Right lobe of liver (tissue), 6 donors: ENCODE data around the gene SNX11. TPM values are rescaled to one million over a fixed set of nuclear protein-coding genes. Genes with fewer than 3 reads are reported as not detected.

Experiments used
- ATAC-seq, 4 donors: fragments of 200-7000 bp; cut with Tn5 transposase; one replicate each; pipeline ENCODE4 v1.9.1; 2020; ENCODE audit warnings: mild to moderate bottlenecking in 4 of 4, moderate library complexity in 4 of 4
- DNase-seq, 3 donors: peaks; one replicate each; pipeline ENCODE4 v3.0.0-alpha.2; 2020
- H3K27ac ChIP-seq, 3 donors: fragments of 200-600 bp; one replicate each; pipeline ENCODE4 v1.8.0; 2022
- H3K27me3 ChIP-seq, 2 donors: fragments of 200-600 bp; one replicate each; pipeline ENCODE4 v1.8.0; 2022
- H3K36me3 ChIP-seq, 4 donors: fragments of 200-600 bp; sonication (generic) in 1 of 4; one replicate each; pipeline versions ENCODE4 v1.5.1 to v1.8.0; 2017 to 2022; ENCODE audit warnings: control low read depth in 1 of 4
- H3K4me1 ChIP-seq, 4 donors: fragments of 200-600 bp; sonication (generic) in 1 of 4; one replicate each; pipeline versions ENCODE4 v1.5.1 to v1.8.0; 2017 to 2022; ENCODE audit warnings: control low read depth in 1 of 4
- H3K4me3 ChIP-seq, 3 donors: fragments of 200-600 bp; one replicate each; pipeline ENCODE4 v1.8.0; 2022
- H3K9me3 ChIP-seq, 4 donors: fragments of 200-600 bp; sonication (generic) in 1 of 4; one replicate each; pipeline versions ENCODE4 v1.5.1 to v1.8.0; 2017 to 2022; ENCODE audit warnings: control low read depth in 1 of 4
- POLR2A ChIP-seq: fragments of 450-650 bp; IDR thresholded peaks from one replicate; pipeline ENCODE4 v1.6.1; 2017; ENCODE audit warnings: antibody characterized with exemption, mild to moderate bottlenecking
- WGBS: methylation state at CpG from one replicate; pipeline ENCODE4 v1.1.6; 2018; ENCODE audit warnings: low coverage, low lambda C conversion rate; ENCODE audit not compliant: insufficient coverage; ENCODE audit errors: missing lambda C conversion rate; 5-methylcytosine and 5-hydroxymethylcytosine counted together
- intact Hi-C, 2 donors: fragments of 100-400 bp; cut with DNase I; formaldehyde crosslinking; loops; one replicate each; pipeline versions ENCODE4 v1.11.2 to v1.14.1; 2022
- total RNA-seq, 6 experiments: library from RNA; depleted of rRNA in 2 of 6; stranded (reverse); fragments of >200 nt in 2 of 6; fragmentation: NEBNext Ultra II Directional in 3 of 6; extraction: Animal tissue kit (Norgen Biotek cat#: 25700) in 3 of 6; gene quantifications; one replicate each; pipeline versions ENCODE4 v1.1.0 to v1.2.4, GENCODE V29; 2016 to 2023
- TF ChIP-seq, protein P1 (sequence below), 4 donors: fragments of 200-600 bp in 3 of 4; fragments of 450-650 bp in 1 of 4; IDR thresholded peaks; one replicate each; pipeline versions ENCODE4 v1.5.1 to v1.8.0; 2016 to 2022; ENCODE audit warnings: antibody characterized with exemption in 4 of 4, mild to moderate bottlenecking in 2 of 4
- donor health status: DM: no; HTN: yes; CAD: no.
- donor health status: DM: no; HTN: no; CAD: no.
- donor health status: DM: no; HTN: no; CAD: no.
- donor health status: DM: no; HTN: yes; CAD: no.
- donor health status: DM: no; HTN: yes; CAD: no.

The SNX11 gene
- total RNA-seq, 6 experiments from 2014 or later: 7.2 to 11.7 (median 9.2) TPM

DNA sequence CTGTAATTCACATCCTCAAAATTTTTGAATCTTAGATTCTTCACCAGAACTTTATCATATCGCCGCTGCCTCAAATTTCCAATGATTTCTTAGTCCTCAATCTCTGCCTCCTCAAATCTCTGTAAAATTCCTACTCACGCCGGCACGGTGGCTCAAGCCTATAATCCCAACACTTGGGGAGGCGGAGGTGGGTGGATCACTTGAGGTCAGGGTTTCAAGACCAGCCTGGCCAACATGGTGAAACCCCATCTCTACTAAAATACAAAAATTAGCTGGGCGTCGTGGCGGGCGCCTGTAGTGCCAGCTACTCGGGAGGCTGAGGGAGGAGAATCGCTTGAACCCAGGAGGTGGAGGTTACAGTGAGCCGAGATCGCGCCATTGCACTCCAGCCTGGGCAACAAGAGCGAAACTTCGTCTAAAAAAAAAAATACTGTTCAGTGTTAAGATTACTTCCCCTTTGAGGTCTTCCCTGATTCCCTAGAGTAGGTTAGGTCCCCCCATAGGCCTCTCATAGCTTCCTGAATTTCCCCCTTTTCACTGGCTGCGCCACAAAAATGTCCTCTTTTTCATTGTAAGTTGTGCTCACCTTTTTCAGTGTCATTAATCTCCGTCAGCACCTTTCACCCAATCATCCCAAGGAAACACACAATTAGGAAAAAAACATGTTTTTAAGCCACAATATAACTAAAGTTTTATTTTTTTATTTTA lies 5.4 kb upstream of the SNX11 start:
- Histone ChIP-seq H3K9me3 (no peaks in the 10 kb centered on the region), H3K27me3 (no peaks in the 10 kb centered on the region), H3K27ac (peak overlapping the region in 1 of 3 donors; percentile 69), H3K4me1 (peaks cover 0 to 6% (median 0%) of the 10 kb centered on the region in 4 donors), H3K4me3 (no peak overlapping the region), H3K36me3 (no peaks in the 10 kb centered on the region)
- intact Hi-C loops: no loop called here
- no peak for ATAC-seq
- TF ChIP-seq, protein P1, sequence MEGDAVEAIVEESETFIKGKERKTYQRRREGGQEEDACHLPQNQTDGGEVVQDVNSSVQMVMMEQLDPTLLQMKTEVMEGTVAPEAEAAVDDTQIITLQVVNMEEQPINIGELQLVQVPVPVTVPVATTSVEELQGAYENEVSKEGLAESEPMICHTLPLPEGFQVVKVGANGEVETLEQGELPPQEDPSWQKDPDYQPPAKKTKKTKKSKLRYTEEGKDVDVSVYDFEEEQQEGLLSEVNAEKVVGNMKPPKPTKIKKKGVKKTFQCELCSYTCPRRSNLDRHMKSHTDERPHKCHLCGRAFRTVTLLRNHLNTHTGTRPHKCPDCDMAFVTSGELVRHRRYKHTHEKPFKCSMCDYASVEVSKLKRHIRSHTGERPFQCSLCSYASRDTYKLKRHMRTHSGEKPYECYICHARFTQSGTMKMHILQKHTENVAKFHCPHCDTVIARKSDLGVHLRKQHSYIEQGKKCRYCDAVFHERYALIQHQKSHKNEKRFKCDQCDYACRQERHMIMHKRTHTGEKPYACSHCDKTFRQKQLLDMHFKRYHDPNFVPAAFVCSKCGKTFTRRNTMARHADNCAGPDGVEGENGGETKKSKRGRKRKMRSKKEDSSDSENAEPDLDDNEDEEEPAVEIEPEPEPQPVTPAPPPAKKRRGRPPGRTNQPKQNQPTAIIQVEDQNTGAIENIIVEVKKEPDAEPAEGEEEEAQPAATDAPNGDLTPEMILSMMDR (IDR thresholded peaks at IDR 0.05): no peak
- no peak for TF ChIP-seq POLR2A
- DNase-seq: no peak
- 71% methylated on average over 16 of the region's 19 CpGs for WGBS

- intact Hi-C loops: no loop called here
- Histone ChIP-seq H3K4me1 (peaks cover 0 to 7% (median 0%) of the 10 kb centered on the region in 4 donors), H3K27ac (no peak overlapping the region), H3K27me3 (no peaks in the 10 kb centered on the region), H3K9me3 (no peaks in the 10 kb centered on the region), H3K4me3 (no peak overlapping the region), H3K36me3 (no peaks in the 10 kb centered on the region)
- ATAC-seq (no peak), DNase-seq (no peak)
- WGBS: 74% methylated on average over 12 of the region's 14 CpGs
- TF ChIP-seq POLR2A: no peak
- TF ChIP-seq, protein P1 (IDR thresholded peaks at IDR 0.05): no peak
These were observed 4.5 kb upstream of the SNX11 start for GRCh38 chr17:48102798-48103715.

DNA sequence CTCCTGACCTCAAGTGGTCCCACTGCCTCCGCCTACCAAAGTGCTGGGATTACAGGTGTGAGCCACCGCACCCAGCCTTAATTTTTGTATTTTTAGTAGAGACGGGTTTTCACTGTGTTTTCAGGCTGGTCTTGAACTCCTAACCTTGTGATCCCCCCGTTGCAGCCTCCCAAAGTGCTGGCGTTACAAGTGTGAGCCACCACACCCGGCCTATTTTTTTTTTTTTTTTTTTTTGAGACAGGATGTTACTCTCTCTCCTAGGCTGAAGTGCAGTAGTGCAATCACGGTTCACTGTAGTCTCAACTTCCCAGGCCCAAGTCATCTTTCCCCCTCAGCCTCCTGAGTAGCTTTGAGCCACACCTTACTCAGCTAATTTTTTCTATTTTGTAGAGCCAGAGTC lies 3.1 kb upstream of the SNX11 start:
- Histone ChIP-seq H3K27me3 (no peaks in the 10 kb centered on the region), H3K4me3 (no peak overlapping the region), H3K9me3 (no peaks in the 10 kb centered on the region), H3K36me3 (no peaks in the 10 kb centered on the region), H3K27ac (no peak overlapping the region), H3K4me1 (peaks cover 0 to 18% (median 0%) of the 10 kb centered on the region in 4 donors)
- intact Hi-C loops: no loop called here
- DNase-seq (no peak), ATAC-seq (no peak)
- 84% methylated on average over 6 of the region's 7 CpGs for WGBS
- TF ChIP-seq, protein P1 (IDR thresholded peaks at IDR 0.05): no peak

DNA sequence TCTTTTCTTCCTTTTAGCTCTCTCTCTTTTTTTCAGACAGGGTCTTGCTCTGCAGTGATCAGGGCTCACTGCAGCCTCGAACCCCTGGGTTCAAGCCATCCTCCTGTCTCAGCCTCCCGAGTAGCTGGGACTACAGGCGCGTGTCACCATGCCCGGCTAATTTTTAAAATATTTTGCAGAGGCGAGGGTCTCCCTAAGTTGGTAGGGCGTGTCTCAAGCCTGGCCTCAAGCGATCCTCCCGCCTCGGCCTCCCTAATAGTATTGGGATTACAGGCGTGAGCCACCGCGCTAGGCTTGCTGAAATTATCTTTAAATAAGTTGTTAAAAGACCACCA lies 797 bp upstream of the SNX11 start:
- Histone ChIP-seq H3K27ac (peak overlapping the region; percentile 77 to 91 (median 86)), H3K4me1 (peaks cover 0 to 12% (median 0%) of the 10 kb centered on the region in 4 donors), H3K36me3 (no peaks in the 10 kb centered on the region), H3K9me3 (no peaks in the 10 kb centered on the region), H3K27me3 (no peaks in the 10 kb centered on the region), H3K4me3 (peak overlapping the region; percentile 66 to 97 (median 67))
- 59% methylated on average over 12 of the region's 13 CpGs for WGBS
- no peak for DNase-seq
- TF ChIP-seq, protein P1 (IDR thresholded peaks at IDR 0.05): no peak
- no peak for TF ChIP-seq POLR2A
- intact Hi-C loops: no loop called here
- no peak for ATAC-seq
